Fibroblast of lung (primary cell): Measurements from ENCODE around the gene CAVIN2.

Experiments used
- EZH2 ChIP-seq: IDR thresholded peaks from 2 replicates; pipeline ENCODE4 v1.5.1; 2012; ENCODE audit warnings: low read length, control low read depth, mild to moderate bottlenecking; ENCODE audit errors: missing control alignments
- TF ChIP-seq, protein P1 (sequence below), 2 donors: IDR thresholded peaks in 1 of 2; conservative IDR thresholded peaks in 1 of 2; 1 replicate in 1 of 2; 2 replicates in 1 of 2; pipeline ENCODE4 v1.5.1; 2011 to 2012; ENCODE audit warnings: low read length in 2 of 2, control low read depth in 1 of 2, inconsistent platforms in 1 of 2, low read depth in 1 of 2, mild to moderate bottlenecking in 1 of 2

- TF ChIP-seq, protein P1, sequence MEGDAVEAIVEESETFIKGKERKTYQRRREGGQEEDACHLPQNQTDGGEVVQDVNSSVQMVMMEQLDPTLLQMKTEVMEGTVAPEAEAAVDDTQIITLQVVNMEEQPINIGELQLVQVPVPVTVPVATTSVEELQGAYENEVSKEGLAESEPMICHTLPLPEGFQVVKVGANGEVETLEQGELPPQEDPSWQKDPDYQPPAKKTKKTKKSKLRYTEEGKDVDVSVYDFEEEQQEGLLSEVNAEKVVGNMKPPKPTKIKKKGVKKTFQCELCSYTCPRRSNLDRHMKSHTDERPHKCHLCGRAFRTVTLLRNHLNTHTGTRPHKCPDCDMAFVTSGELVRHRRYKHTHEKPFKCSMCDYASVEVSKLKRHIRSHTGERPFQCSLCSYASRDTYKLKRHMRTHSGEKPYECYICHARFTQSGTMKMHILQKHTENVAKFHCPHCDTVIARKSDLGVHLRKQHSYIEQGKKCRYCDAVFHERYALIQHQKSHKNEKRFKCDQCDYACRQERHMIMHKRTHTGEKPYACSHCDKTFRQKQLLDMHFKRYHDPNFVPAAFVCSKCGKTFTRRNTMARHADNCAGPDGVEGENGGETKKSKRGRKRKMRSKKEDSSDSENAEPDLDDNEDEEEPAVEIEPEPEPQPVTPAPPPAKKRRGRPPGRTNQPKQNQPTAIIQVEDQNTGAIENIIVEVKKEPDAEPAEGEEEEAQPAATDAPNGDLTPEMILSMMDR (conservative IDR thresholded peaks at IDR 0.05 in 1 of 2, IDR thresholded peaks at IDR 0.05 in 1 of 2; ENCODE audit: low read depth in 1 of 2, low read length in 2 of 2): no peak
- TF ChIP-seq EZH2: no peak
These were observed 7.8 kb upstream of the CAVIN2 start for GRCh38 chr2:191854382-191855372.
